Measurements from ENCODE around the gene CRAMP1. TPM values are rescaled to one million over a fixed set of nuclear protein-coding genes. Genes with fewer than 3 reads are reported as not detected.

The CRAMP1 gene, protein sequence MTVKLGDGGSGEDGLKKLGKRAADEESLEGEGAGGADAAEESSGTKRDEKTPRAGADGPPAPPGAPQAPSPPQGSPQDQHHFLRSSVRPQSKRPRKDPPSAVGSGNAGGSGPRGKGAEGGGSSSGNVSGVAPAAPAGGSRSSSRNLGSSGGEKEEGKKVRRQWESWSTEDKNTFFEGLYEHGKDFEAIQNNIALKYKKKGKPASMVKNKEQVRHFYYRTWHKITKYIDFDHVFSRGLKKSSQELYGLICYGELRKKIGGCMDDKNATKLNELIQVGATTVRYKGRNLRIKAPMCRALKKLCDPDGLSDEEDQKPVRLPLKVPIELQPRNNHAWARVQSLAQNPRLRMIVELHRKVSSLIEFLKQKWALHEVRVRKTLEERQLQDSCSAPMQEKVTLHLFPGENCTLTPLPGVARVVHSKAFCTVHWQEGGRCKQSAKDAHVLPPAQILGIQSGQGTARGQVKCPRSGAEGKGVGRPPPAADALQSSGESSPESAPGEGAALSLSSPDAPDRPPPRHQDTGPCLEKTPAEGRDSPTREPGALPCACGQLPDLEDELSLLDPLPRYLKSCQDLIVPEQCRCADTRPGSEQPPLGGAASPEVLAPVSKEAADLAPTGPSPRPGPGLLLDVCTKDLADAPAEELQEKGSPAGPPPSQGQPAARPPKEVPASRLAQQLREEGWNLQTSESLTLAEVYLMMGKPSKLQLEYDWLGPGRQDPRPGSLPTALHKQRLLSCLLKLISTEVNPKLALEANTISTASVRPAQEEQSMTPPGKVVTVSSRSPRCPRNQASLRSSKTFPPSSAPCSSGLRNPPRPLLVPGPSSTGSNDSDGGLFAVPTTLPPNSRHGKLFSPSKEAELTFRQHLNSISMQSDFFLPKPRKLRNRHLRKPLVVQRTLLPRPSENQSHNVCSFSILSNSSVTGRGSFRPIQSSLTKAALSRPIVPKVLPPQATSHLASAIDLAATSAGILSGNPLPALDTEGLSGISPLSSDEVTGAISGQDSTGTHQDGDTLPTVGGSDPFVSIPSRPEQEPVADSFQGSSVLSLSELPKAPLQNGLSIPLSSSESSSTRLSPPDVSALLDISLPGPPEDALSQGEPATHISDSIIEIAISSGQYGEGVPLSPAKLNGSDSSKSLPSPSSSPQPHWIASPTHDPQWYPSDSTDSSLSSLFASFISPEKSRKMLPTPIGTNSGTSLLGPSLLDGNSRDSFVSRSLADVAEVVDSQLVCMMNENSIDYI (N-terminal part only)
- 5.1 and 8.2 TPM in 2 replicates for total RNA-seq

DNA sequence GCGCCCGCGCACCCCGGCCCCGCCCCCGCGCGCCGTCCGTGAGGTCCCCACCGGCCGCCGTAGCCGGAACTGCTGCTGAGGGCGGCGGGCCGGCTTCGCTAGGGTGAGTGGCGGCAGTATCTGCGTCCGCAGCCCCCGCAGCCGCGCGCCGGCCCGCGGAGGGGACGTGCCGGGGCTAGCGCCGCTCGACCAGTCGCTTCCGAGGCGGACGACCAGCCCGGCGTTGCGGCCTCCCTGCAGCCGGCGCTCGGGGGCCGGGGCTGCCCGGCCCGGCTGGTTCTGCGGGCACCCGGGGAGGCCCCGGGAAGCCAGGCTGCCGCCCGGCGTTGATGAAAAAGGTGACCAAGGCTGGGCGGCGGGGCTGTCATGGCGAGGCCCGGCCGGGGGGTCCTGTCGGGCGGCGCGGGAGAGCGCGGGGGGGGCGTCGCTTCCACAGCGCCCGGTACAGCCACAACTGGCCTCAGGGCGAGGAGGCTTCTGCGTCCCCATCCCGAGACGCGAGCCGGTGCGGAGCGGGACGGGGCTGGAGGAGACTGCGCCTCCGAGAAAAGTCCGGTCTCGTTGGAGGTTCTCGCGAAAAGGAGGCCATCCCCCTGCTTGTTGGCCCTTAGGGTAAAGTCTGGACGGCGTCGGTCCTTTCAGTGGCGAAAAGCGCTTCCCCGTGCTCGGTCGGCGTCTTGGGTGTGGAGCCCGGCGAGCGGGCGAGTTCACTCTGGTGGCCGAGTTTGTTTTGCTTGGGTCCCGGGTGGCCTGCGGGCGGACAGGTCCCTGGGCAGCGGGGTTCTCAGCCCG lies at the start of gene CRAMP1:
TSS of gene CRAMP1 (plus strand) at position 41 of the 792 bp plus-strand sequence. CDS start 2,280 bp downstream, outside the sequence.

DNA sequence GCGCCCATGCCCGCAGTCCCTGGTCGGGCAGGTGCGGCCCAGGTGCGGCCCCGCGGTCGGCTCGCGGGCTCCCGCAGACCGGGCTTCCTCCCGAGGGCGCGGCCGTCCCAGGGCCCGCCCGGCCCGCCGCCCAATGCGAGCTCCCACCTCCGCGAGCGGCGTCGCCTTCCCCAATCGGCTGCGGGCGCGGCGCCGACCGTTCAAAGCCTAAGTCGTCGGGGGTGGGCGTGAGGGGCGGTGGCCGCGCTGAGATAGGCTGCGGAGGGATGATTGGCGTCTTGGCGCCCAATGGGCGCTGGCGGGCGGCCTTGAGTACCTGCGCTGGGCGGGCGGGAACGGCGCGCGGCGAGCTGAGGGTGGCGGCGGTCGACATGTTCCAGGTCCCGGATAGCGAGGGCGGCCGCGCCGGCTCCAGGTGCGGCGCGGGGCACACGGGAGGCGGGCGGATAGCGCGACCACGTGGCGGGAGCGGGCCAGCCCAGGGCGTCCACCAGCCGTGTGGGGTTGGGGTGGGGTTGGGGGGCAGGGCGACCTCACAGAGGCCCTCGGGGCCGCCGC lies 65.9 kb downstream of the CRAMP1 start, which contains the start of gene JPT2:
TSS of gene JPT2 (plus strand) at position 338 of the 558 bp plus-strand sequence. CDS start at position 372, 34 bp downstream.

GRCh38 chr16:1705688-1706385 lies 93.7 kb downstream of the CRAMP1 start, which contains the start of gene MAPK8IP3:
TSS of gene MAPK8IP3 (plus strand) at chr16:1706195. CDS start at chr16:1706340, 145 bp downstream.

Other genes starting within 250 kb of the CRAMP1 start
- 5.3 and 9.3 TPM in 2 replicates for gene UNKL, start 197.7 kb upstream of the CRAMP1 start, total RNA-seq
- 25.5 and 26.0 TPM in 2 replicates for gene UQCC4, start 191.6 kb upstream of the CRAMP1 start, total RNA-seq
- not detected in 2 replicates for gene PERCC1, start 181.3 kb upstream of the CRAMP1 start, total RNA-seq
- not detected in 2 replicates for gene CCDC154, start 167.8 kb upstream of the CRAMP1 start, total RNA-seq
- 15.7 and 39.3 TPM in 2 replicates for gene CLCN7, start 137.3 kb upstream of the CRAMP1 start, total RNA-seq
- gene PTX4, start 123.4 kb upstream of the CRAMP1 start, total RNA-seq, result not detected in 2 replicates
- 17.4 and 18.9 TPM in 2 replicates for gene TELO2, start 119.0 kb upstream of the CRAMP1 start, total RNA-seq
- gene TMEM204, start 78.7 kb upstream of the CRAMP1 start, total RNA-seq, result 0.23 and 0.35 TPM in 2 replicates
- gene IFT140, start 288 bp upstream of the CRAMP1 start, total RNA-seq, result 8.3 and 8.4 TPM in 2 replicates
- gene JPT2, start 65.9 kb downstream of the CRAMP1 start, total RNA-seq, result 68.9 and 108 TPM in 2 replicates
- gene MAPK8IP3, start 93.8 kb downstream of the CRAMP1 start, total RNA-seq, result 17.7 and 26.7 TPM in 2 replicates
- gene NME3, start 159.2 kb downstream of the CRAMP1 start, total RNA-seq, result 69.0 and 71.8 TPM in 2 replicates
- 14.1 and 14.3 TPM in 2 replicates for gene EME2, start 160.4 kb downstream of the CRAMP1 start, total RNA-seq
- 193 and 199 TPM in 2 replicates for gene MRPS34, start 160.8 kb downstream of the CRAMP1 start, total RNA-seq
- gene SPSB3, start 170.2 kb downstream of the CRAMP1 start, total RNA-seq, result 22.4 and 28.4 TPM in 2 replicates
- 119 and 173 TPM in 2 replicates for gene NUBP2, start 170.6 kb downstream of the CRAMP1 start, total RNA-seq
- not detected in 2 replicates for gene IGFALS, start 181.3 kb downstream of the CRAMP1 start, total RNA-seq
- gene HAGH, start 214.5 kb downstream of the CRAMP1 start, total RNA-seq, result 76.1 and 79.8 TPM in 2 replicates
- 70.2 and 86.2 TPM in 2 replicates for gene FAHD1, start 214.8 kb downstream of the CRAMP1 start, total RNA-seq